Omental fat pad (tissue), 4 donors: ENCODE measurements around the gene KLHL26. TPM values are rescaled to one million over a fixed set of nuclear protein-coding genes. Genes with fewer than 3 reads are reported as not detected.
A peak's percentile ranks its signal among the peaks of the same experiment; 100 is the strongest.

Experiments used
- ATAC-seq: fragments of 150-250 bp; one replicate; pipeline ENCODE4 v1.9.1; 2016; ENCODE audit warnings: mild to moderate bottlenecking, moderate library complexity; ENCODE audit not compliant: low FRiP score
- DNase-seq: peaks from one replicate; pipeline ENCODE4 v3.0.0-alpha.2; 2019; ENCODE audit warnings: low spot score
- CTCF ChIP-seq, 3 donors: fragments of 450-650 bp; IDR thresholded peaks; one replicate each; pipeline ENCODE4 v1.5.1; 2016 to 2017; ENCODE audit warnings: antibody characterized with exemption in 3 of 3, mild to moderate bottlenecking in 3 of 3, moderate library complexity in 2 of 3
- total RNA-seq, 4 donors: library from RNA; depleted of rRNA; stranded (reverse); fragments of >200 nt; gene quantifications; one replicate each; pipeline ENCODE4 v1.1.0, GENCODE V29; 2016

KLHL26 gene
- total RNA-seq, 4 donors from 2014 or later = 6.3 to 17.8 (median 11.6) TPM

DNA sequence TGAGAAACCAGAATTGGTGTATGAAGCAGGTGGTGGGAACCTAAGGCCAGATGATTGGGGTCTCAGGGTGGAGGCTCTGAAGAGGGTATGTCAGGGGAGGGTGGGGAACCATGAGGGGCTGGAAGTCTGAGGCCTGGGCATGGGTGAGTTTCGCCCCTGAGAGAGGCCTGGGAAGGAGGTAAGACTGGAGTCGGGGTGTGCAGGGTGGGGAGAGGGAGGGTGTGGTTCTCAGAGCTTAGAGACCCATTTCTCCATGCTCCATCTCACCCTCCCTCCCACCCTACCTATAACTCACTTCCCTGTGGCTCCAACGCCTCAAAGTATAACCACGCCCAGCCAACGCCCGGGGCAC, 1.0 kb upstream of the KLHL26 start:
- ATAC-seq (no peak), DNase-seq (no peak)
- no peak for TF ChIP-seq CTCF (IDR thresholded peaks at IDR 0.05)

DNA sequence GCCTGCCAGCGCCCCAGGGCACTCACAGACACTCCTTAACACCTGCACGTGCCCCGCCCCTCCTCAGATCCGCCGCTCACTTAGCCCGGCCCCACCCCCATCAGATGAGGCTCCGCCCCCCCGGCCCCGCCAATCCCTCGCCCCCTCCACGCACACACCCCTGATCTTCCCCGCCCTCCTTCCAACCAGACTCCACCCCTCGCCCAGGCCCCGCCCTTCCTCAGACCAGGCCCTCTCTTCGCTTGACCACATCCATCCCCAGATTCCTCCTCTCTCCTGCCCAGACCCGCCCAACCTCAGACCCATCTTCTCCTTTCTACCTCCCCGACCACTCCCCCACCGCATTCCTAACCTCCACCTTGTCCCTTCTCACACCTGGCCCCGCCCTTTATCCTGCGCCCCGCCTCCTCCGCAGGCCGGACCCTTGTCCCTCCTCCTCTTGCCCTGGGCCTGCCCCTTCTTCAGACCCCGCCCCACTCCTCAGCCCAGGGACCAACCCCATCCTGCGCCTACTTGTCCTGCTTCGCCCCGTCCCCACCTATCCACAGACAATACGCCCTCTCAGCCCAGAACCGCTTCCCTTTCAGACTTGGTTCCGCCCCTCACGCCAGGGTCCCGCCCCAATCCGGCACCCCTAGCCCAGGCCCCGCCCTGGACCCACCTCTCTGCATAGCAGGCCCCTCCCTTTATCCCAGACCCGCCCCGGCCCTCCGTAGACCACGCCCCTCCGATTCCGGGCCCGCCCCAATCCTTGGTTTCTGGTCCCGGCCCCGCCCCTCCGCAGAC, 452 bp upstream of the KLHL26 start:
- peak; percentile 98 for ATAC-seq

GRCh38 chr19:18637673-18638630, 1.1 kb downstream of the KLHL26 start:
- no peak for ATAC-seq
- no peak for DNase-seq
- TF ChIP-seq CTCF (IDR thresholded peaks at IDR 0.05) = no peak

More for the DNA sequence above, 452 bp upstream of the KLHL26 start:
- no peak for TF ChIP-seq CTCF (IDR thresholded peaks at IDR 0.05)
- peak; percentile 99 for DNase-seq

GRCh38 chr19:18639706-18640243, 2.9 kb downstream of the KLHL26 start:
- DNase-seq (no peak), ATAC-seq (no peak)
- TF ChIP-seq CTCF (IDR thresholded peaks at IDR 0.05) = no peak

DNA sequence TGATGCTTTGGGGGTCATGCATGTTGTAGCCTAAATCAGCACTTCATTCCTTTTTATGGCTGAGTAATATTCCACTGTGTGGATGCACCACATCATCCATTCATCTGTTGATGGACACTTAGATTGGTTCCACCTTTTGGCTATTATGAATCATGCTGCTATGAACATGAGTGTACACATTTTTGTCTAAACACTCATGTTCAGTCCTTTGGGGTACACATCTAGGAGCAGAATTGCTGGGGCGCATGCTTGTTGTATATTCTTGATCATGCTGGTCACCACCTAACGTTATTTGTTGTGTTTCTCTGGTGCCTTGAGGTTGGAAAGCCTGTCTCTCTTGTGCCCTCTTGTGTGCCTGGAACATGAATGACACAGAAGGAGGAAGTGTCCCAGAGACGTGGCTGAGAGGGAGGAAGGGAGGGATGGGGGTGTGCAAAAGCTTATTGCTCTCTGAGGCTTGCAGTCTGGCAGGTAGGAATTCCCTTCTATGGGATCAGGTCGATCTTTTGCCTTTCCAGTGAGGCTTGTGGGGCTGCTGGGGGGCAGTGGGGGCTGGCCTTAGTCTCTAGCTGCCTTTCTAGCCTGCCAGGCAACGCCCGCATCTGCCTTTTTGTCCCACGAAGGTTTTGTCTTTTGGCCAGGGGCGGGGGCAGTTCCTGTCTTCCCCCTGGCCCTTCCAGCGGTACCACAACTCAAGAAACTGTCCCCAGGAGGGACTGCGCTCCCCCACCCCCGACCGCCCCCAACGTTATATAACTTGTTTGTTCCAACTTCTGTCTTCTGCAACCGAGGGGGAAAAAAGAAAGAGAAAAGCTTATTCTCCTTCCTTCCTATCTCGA, 7.6 kb downstream of the KLHL26 start:
- DNase-seq (no peak), ATAC-seq (no peak)
- TF ChIP-seq CTCF (IDR thresholded peaks at IDR 0.05) = no peak

- ATAC-seq = peak; percentile 46
- no peak for TF ChIP-seq CTCF (IDR thresholded peaks at IDR 0.05)
- no peak for DNase-seq
These were observed 8.2 kb downstream of the KLHL26 start for GRCh38 chr19:18645035-18645511.
